ENCODE measurements around the gene RAB14.
"Not testable (repeated sequence)": the region's sequence is repeated elsewhere in the genome, so short reads cannot be mapped to it uniquely, and the experiment has no call there.

Gene RAB14

GRCh38 chr9:121189006-121189405, 12.7 kb downstream of the RAB14 start:
- DNase-seq = no peak

- no peak for DNase-seq
These were observed 13.9 kb downstream of the RAB14 start for GRCh38 chr9:121187636-121188305.

GRCh38 chr9:121185774-121186403, 15.8 kb downstream of the RAB14 start:
- DNase-seq = no peak

- DNase-seq = no peak
These were observed 16.4 kb downstream of the RAB14 start for GRCh38 chr9:121185178-121185745.

- no peak for DNase-seq
These were observed 17.2 kb downstream of the RAB14 start for GRCh38 chr9:121184463-121184862.

GRCh38 chr9:121183666-121184423, 17.8 kb downstream of the RAB14 start:
- no peak for DNase-seq

GRCh38 chr9:121182989-121183388, 18.7 kb downstream of the RAB14 start:
- no peak for DNase-seq

GRCh38 chr9:121182101-121182836, 19.4 kb downstream of the RAB14 start:
- DNase-seq = no peak

- DNase-seq = no peak
These were observed 21.6 kb downstream of the RAB14 start for GRCh38 chr9:121179930-121180681.

- DNase-seq = not testable (repeated sequence)
These were observed 22.3 kb downstream of the RAB14 start for GRCh38 chr9:121179373-121179721.

GRCh38 chr9:121178676-121179372, 22.8 kb downstream of the RAB14 start:
- no peak for DNase-seq

GRCh38 chr9:121173501-121173900, 28.2 kb downstream of the RAB14 start:
- DNase-seq = no peak

- DNase-seq = no peak
These were observed 28.8 kb downstream of the RAB14 start for GRCh38 chr9:121172726-121173487.

- DNase-seq = no peak
These were observed 30.4 kb downstream of the RAB14 start for GRCh38 chr9:121171236-121171635.

GRCh38 chr9:121169094-121169601, 32.5 kb downstream of the RAB14 start:
- no peak for DNase-seq

GRCh38 chr9:121168052-121168451, 33.6 kb downstream of the RAB14 start:
- no peak for DNase-seq

- DNase-seq = no peak
These were observed 41.6 kb downstream of the RAB14 start for GRCh38 chr9:121160025-121160424.

GRCh38 chr9:121157939-121158338, 43.7 kb downstream of the RAB14 start:
- DNase-seq = no peak

- DNase-seq = no peak
These were observed 45.4 kb downstream of the RAB14 start for GRCh38 chr9:121156263-121156731.

GRCh38 chr9:121154782-121155181, 46.9 kb downstream of the RAB14 start:
- DNase-seq = no peak

GRCh38 chr9:121153642-121154041, 48.0 kb downstream of the RAB14 start:
- DNase-seq = no peak
